OCI-LY7 (cell line): ENCODE results near the gene PAK1. TPM values are rescaled to one million over a fixed set of nuclear protein-coding genes. Genes with fewer than 3 reads are reported as not detected.
"Not testable (repeated sequence)": the region's sequence is repeated elsewhere in the genome, so short reads cannot be mapped to it uniquely, and the experiment has no call there.

Source experiments
- BruUV-seq: library from RNA; stranded (reverse); fragments of 400-500 nt; replicated peaks from 2 replicates; lab custom pipeline; 2021; lab: Mats Ljungman, UMichigan
- CTCF ChIA-PET: fragments of 300-600 bp; sonication (Branson Sonifier 250); formaldehyde crosslinking; loops from one replicate; lab custom pipeline; 2022; ENCODE audit warnings: antibody characterized with exemption; ENCODE audit not compliant: unreplicated experiment; lab: Charles Lee
- POLR2A ChIA-PET: fragments of 300-600 bp; sonication (Branson Sonifier 250); formaldehyde crosslinking; loops from one replicate; lab custom pipeline; 2022; ENCODE audit warnings: antibody characterized with exemption; lab: Charles Lee
- DNase-seq: peaks from one replicate; pipeline ENCODE4 v3.0.0-alpha.2; 2015; ENCODE audit warnings: low spot score
- H2AFZ ChIP-seq: fragments of 200-600 bp; sonication (generic), shearing (Covaris generic); 2 replicates; pipeline ENCODE4 v1.6.1; 2014; ENCODE audit warnings: mild to moderate bottlenecking, antibody characterized with exemption, low read length, moderate library complexity
- H3K27ac ChIP-seq: fragments of 200-600 bp; sonication (generic); 2 replicates; pipeline ENCODE4 v1.5.1; 2014; ENCODE audit warnings: mixed run types, low read depth, mild to moderate bottlenecking, moderate library complexity, low read length, inconsistent platforms; ENCODE audit not compliant: poor library complexity, severe bottlenecking
- H3K36me3 ChIP-seq: fragments of 200-600 bp; sonication (generic); 2 replicates; pipeline ENCODE4 v1.6.1; 2014; ENCODE audit warnings: mild to moderate bottlenecking, antibody characterized with exemption, low read length, moderate library complexity, mixed read lengths; ENCODE audit not compliant: insufficient read depth
- H3K4me1 ChIP-seq: fragments of 200-600 bp; sonication (generic); 2 replicates; pipeline ENCODE4 v1.5.1; 2014; ENCODE audit warnings: mild to moderate bottlenecking, low read length; ENCODE audit not compliant: insufficient read depth, poor library complexity, severe bottlenecking
- H3K4me2 ChIP-seq: fragments of 200-600 bp; sonication (generic); 2 replicates; pipeline ENCODE4 v1.6.1; 2014; ENCODE audit warnings: mild to moderate bottlenecking, low read length
- H3K4me3 ChIP-seq: fragments of 200-600 bp; sonication (generic); 2 replicates; pipeline ENCODE4 v1.5.1; 2014; ENCODE audit warnings: mild to moderate bottlenecking, low read depth, low read length; ENCODE audit not compliant: poor library complexity, severe bottlenecking
- H3K79me2 ChIP-seq: fragments of 200-600 bp; sonication (generic); 2 replicates; pipeline ENCODE4 v1.6.1; 2016; ENCODE audit warnings: low read depth, mild to moderate bottlenecking, low read length, moderate library complexity, mixed read lengths; ENCODE audit not compliant: insufficient read depth
- H3K9me2 ChIP-seq: fragments of 200-600 bp; sonication (generic); 2 replicates; pipeline ENCODE4 v1.6.1; 2016; ENCODE audit warnings: mild to moderate bottlenecking, low read length, mixed read lengths; ENCODE audit not compliant: insufficient read depth
- H3K9me3 ChIP-seq: fragments of 200-600 bp; sonication (generic); 2 replicates; pipeline ENCODE4 v1.6.1; 2014; ENCODE audit warnings: mild to moderate bottlenecking, mixed run types, low read length, mixed read lengths
- H4K20me1 ChIP-seq: fragments of 200-600 bp; sonication (generic); 2 replicates; pipeline ENCODE4 v1.6.1; 2014; ENCODE audit warnings: mild to moderate bottlenecking, antibody characterized with exemption, low read length, moderate library complexity, mixed read lengths; ENCODE audit not compliant: insufficient read depth
- EZH2phosphoT487 ChIP-seq: fragments of 200-600 bp; sonication (generic); IDR thresholded peaks from 2 replicates; pipeline ENCODE4 v1.6.1; 2018; ENCODE audit warnings: low read depth, borderline replicate concordance, mild to moderate bottlenecking, mixed run types, antibody characterized with exemption, low read length, moderate library complexity, mixed read lengths
- intact Hi-C: fragments of 100-400 bp; cut with micrococcal nuclease; formaldehyde crosslinking; loops from one replicate; pipeline ENCODE4 v1.10.0; 2022; ENCODE audit not compliant: unreplicated experiment
- total RNA-seq, 2 experiments: library from RNA; depleted of rRNA in 1 of 2; stranded (reverse); fragments of >200 nt in 1 of 2; shearing (Covaris generic) in 1 of 2; gene quantifications; 2 replicates each; pipeline ENCODE4 v1.2.3, GENCODE V29; 2014 to 2022
- TF ChIP-seq, protein P1 (sequence below): fragments of 200-600 bp; sonication (generic); conservative IDR thresholded peaks from 2 replicates; pipeline ENCODE4 v1.5.1; 2014; ENCODE audit warnings: mild to moderate bottlenecking, antibody characterized with exemption, low read length, moderate library complexity, mixed read lengths

The PAK1 gene
- total RNA-seq, 2 experiments from 2014 or later: 1.0 to 3.4 TPM

DNA sequence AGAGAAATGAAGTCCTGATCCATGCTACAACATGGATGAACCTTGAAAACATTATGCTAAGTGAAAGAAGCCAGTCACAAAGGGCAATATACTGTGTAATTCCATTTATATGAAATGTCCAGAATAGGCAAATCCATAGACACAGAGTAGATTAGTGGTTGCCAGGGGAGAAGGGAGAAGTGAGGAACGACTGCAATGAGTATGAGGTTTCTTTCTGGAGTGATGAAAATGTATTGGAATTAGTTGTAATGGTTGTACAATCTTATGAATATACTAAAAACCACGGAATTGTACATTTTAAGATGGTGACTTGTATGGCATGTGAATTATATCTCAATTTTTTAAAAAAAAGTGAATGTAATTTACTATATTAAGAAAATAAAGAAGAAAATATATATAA lies 89.3 kb downstream of the PAK1 start:
- no peaks in the 10 kb centered on the region for H4K20me1 ChIP-seq
- POLR2A ChIA-PET: no interaction called here
- H3K79me2 ChIP-seq: no peaks in the 10 kb centered on the region
- H3K4me3 ChIP-seq: no peak overlapping the region
- intact Hi-C loops: no loop called here
- TF ChIP-seq, protein P1, sequence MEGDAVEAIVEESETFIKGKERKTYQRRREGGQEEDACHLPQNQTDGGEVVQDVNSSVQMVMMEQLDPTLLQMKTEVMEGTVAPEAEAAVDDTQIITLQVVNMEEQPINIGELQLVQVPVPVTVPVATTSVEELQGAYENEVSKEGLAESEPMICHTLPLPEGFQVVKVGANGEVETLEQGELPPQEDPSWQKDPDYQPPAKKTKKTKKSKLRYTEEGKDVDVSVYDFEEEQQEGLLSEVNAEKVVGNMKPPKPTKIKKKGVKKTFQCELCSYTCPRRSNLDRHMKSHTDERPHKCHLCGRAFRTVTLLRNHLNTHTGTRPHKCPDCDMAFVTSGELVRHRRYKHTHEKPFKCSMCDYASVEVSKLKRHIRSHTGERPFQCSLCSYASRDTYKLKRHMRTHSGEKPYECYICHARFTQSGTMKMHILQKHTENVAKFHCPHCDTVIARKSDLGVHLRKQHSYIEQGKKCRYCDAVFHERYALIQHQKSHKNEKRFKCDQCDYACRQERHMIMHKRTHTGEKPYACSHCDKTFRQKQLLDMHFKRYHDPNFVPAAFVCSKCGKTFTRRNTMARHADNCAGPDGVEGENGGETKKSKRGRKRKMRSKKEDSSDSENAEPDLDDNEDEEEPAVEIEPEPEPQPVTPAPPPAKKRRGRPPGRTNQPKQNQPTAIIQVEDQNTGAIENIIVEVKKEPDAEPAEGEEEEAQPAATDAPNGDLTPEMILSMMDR: no peak
- TF ChIP-seq EZH2phosphoT487: no peak
- no peaks in the 10 kb centered on the region for H3K9me2 ChIP-seq
- BruUV-seq: no TSS peak
- no peaks in the 10 kb centered on the region for H3K36me3 ChIP-seq
- no peak for DNase-seq
- H3K9me3 ChIP-seq: no peaks in the 10 kb centered on the region
- H3K4me1 ChIP-seq: no peaks in the 10 kb centered on the region
- H3K27ac ChIP-seq: no peak overlapping the region
- no peak overlapping the region for H2AFZ ChIP-seq
- no peak overlapping the region for H3K4me2 ChIP-seq
- CTCF ChIA-PET: no interaction called here

DNA sequence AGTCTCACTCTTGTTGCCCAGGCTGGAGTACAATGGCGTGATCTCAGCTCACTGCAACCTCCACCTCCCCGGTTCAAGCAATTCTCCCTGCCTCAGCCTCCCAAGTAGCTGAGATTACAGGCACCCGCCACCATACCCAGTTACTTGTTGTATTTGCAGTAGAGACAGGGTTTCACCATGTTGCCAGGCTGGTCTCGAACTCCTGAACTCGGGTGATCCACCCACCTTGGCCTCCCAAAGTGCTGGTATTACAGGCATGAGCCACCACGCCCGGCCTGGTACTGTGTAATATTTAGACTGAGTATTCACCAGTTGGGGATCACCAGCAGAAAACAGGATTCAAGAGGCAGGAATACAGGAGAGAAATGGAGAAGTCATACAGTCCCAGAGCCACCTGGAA lies 90.5 kb downstream of the PAK1 start:
- H4K20me1 ChIP-seq, H3K9me3 ChIP-seq, H3K4me3 ChIP-seq, CTCF ChIA-PET, H3K4me1 ChIP-seq, POLR2A ChIA-PET, H3K4me2 ChIP-seq, H3K36me3 ChIP-seq, intact Hi-C loops, H3K79me2 ChIP-seq, H2AFZ ChIP-seq, BruUV-seq, H3K27ac ChIP-seq, DNase-seq, H3K9me2 ChIP-seq: not testable (repeated sequence)

DNA sequence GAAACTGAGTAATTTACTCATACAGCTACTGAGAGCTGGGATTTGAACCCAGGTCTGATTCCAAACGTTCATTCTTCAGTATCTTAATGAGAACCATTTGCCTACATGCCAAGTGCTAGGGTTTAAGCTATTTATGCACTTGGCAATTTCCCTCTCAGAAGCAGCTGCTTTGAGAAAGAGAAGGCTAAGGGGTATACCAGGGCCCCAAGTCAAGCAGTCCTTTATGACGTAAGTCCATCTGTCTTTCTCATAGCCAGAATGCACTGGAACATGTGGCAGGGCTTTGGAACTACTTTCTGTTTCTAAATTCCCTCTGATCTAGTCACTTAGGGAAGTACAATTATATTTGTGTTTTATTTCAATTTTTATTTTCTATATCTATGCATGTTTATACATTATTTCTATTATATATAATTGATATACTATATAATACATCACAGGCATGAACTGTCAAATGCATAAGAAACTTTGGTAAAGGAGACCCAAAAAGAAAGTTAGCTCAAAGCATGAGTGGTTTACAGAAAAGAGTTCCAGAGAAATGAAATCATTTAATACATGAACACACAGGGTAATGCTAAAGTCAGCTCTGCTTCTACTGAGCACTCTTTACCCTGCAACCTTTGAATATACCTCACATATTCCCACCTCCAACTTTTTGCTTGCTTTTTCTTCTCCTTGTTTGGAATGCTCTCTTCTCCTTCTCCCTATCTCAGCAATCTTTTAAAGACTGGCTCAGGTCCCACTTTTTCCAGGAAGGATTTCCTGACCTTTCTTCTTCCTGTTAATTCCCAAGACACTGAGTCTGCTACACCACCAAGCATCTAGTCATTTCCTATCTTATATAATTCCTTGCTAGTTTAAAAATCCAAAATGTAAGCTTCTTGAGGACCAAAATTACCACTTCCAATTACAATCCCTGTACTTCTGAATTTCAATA lies 91.9 kb downstream of the PAK1 start:
- DNase-seq: no peak
- Histone ChIP-seq H3K9me2 (no peaks in the 10 kb centered on the region), H3K27ac (no peak overlapping the region), H3K4me1 (no peaks in the 10 kb centered on the region), H4K20me1 (no peaks in the 10 kb centered on the region), H3K36me3 (no peaks in the 10 kb centered on the region), H3K9me3 (no peaks in the 10 kb centered on the region), H3K4me3 (no peak overlapping the region), H3K79me2 (no peaks in the 10 kb centered on the region), H2AFZ (no peak overlapping the region), H3K4me2 (no peak overlapping the region)
- POLR2A ChIA-PET: no interaction called here
- BruUV-seq: no TSS peak
- TF ChIP-seq, protein P1: no peak
- no peak for TF ChIP-seq EZH2phosphoT487
- intact Hi-C loops: no loop called here
- CTCF ChIA-PET: no interaction called here
